Sigmoid colon (tissue), 3 donors: ENCODE measurements around the gene PRDX5.

ENCODE experiments used
- POLR2A ChIP-seq, 2 donors: fragments of 450-650 bp; IDR thresholded peaks; one replicate each; pipeline ENCODE4 v1.6.1; 2016; ENCODE audit warnings: antibody characterized with exemption in 2 of 2, mild to moderate bottlenecking in 2 of 2, moderate library complexity in 2 of 2
- TF ChIP-seq, protein P1 (sequence below), 4 experiments: fragments of 450-650 bp in 3 of 4; fragments of 200-600 bp in 1 of 4; IDR thresholded peaks; one replicate each; pipeline ENCODE4 v1.5.1; 2016 to 2019; ENCODE audit warnings: antibody characterized with exemption in 4 of 4, mild to moderate bottlenecking in 3 of 4, moderate library complexity in 2 of 4

DNA sequence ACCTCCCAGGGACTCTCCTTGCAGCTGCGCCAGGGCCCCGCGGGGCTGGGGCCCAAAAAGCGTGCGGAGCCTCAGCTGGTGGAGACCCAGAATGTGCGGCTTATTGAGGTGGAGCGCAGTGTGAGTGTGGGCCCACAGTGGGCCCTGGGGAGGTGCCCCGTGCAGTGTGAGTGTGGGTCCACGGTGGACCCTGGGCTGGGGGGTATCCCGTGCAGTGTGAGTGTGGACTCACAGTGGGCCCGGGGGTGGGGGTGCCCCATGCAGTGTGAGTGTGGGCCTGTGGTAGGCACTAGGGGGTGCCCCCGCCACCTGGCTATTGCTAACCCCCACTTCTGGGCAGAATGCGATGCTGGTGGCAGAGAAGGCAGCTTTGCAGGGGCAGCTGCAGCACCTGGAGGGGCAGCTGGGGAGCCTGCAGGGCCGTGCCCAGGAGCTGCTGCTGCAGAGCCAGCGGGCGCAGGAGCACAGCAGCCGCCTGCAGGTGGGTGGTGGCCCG is 33.3 kb downstream of the PRDX5 start:
- TF ChIP-seq, protein P1, sequence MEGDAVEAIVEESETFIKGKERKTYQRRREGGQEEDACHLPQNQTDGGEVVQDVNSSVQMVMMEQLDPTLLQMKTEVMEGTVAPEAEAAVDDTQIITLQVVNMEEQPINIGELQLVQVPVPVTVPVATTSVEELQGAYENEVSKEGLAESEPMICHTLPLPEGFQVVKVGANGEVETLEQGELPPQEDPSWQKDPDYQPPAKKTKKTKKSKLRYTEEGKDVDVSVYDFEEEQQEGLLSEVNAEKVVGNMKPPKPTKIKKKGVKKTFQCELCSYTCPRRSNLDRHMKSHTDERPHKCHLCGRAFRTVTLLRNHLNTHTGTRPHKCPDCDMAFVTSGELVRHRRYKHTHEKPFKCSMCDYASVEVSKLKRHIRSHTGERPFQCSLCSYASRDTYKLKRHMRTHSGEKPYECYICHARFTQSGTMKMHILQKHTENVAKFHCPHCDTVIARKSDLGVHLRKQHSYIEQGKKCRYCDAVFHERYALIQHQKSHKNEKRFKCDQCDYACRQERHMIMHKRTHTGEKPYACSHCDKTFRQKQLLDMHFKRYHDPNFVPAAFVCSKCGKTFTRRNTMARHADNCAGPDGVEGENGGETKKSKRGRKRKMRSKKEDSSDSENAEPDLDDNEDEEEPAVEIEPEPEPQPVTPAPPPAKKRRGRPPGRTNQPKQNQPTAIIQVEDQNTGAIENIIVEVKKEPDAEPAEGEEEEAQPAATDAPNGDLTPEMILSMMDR (IDR thresholded peaks at IDR 0.05) = no peak
- no peak for TF ChIP-seq POLR2A (IDR thresholded peaks at IDR 0.05)
